ENCODE measurements around the gene PREPL. TPM values are rescaled to one million over a fixed set of nuclear protein-coding genes. Genes with fewer than 3 reads are reported as not detected.

The PREPL gene
- total RNA-seq, 2 donors from 2014 or later, result 28.9 to 42.3 TPM

DNA sequence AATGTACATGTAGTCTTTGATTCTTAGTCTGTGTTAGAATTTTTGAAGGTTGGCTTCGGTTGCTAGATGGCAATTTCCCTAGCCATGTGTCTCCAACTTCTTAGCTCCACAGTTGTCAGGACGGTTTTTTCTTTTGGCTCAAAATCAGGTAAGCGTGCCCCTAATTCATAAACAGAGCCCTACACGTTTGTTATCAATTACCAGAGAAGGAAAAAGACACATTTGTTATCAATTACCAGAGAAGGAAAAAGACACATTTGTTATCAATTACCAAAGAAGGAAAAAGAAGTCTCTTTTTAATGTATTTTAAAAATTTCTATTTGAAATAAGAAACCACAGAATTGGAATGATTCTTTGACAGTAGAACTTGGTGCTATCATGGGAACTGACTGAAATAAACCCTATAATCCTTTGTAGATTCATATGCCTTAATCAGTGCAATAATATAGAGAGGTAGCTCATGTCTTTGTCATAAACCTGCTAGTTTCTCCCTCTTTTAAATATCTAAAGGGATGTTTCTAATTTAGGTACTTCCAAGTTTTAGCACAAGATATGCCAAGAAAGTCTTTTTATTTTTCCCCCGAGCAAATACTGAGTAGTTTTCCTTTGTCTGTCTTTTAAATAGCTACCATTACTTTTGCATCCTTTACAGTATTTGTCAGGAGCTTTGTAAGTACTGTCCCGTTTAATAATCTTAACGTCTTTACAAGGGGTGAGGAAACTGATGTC lies 36.3 kb upstream of the PREPL start:
- Histone ChIP-seq H3K9ac (ENCODE audit: extremely low read depth, low read length, poor library complexity, severe bottlenecking) (no peak overlapping the region), H3K4me1 (ENCODE audit: control insufficient read depth, insufficient read depth, low read length) (no peaks in the 10 kb centered on the region), H3K27ac (ENCODE audit: low read depth, low read length) (no peak overlapping the region), H3K4me3 (ENCODE audit: low read length) (no peak overlapping the region), H3K9me3 (ENCODE audit: control insufficient read depth, low read length) (no peaks in the 10 kb centered on the region), H3K27me3 (ENCODE audit: control insufficient read depth, insufficient read depth, low read length, poor library complexity, severe bottlenecking) (no peaks in the 10 kb centered on the region), H3K36me3 (ENCODE audit: control insufficient read depth, insufficient read depth, low read length) (no peaks in the 10 kb centered on the region)
- H3K27me3 Mint-ChIP-seq (ENCODE audit: insufficient read depth), result no peaks in the 10 kb centered on the region
- no peaks in the 10 kb centered on the region for H3K36me3 Mint-ChIP-seq (ENCODE audit: low read depth)
- H3K4me3 Mint-ChIP-seq, result no peak overlapping the region
- no peak for DNase-seq
- H3K4me1 Mint-ChIP-seq, result peaks cover 32% of the 10 kb centered on the region
- H3K27ac Mint-ChIP-seq, result peak overlapping the region; percentile 19
- TF ChIP-seq, protein P1, sequence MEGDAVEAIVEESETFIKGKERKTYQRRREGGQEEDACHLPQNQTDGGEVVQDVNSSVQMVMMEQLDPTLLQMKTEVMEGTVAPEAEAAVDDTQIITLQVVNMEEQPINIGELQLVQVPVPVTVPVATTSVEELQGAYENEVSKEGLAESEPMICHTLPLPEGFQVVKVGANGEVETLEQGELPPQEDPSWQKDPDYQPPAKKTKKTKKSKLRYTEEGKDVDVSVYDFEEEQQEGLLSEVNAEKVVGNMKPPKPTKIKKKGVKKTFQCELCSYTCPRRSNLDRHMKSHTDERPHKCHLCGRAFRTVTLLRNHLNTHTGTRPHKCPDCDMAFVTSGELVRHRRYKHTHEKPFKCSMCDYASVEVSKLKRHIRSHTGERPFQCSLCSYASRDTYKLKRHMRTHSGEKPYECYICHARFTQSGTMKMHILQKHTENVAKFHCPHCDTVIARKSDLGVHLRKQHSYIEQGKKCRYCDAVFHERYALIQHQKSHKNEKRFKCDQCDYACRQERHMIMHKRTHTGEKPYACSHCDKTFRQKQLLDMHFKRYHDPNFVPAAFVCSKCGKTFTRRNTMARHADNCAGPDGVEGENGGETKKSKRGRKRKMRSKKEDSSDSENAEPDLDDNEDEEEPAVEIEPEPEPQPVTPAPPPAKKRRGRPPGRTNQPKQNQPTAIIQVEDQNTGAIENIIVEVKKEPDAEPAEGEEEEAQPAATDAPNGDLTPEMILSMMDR (conservative IDR thresholded peaks at IDR 0.05), result no peak
- 33 to 71% methylated on average over 1 to 7 of the region's 7 CpGs for WGBS, 2 experiments (ENCODE audit: insufficient coverage in 1 of 2, insufficient read length in 1 of 2)
- no peaks in the 10 kb centered on the region for H3K9me3 Mint-ChIP-seq

DNA sequence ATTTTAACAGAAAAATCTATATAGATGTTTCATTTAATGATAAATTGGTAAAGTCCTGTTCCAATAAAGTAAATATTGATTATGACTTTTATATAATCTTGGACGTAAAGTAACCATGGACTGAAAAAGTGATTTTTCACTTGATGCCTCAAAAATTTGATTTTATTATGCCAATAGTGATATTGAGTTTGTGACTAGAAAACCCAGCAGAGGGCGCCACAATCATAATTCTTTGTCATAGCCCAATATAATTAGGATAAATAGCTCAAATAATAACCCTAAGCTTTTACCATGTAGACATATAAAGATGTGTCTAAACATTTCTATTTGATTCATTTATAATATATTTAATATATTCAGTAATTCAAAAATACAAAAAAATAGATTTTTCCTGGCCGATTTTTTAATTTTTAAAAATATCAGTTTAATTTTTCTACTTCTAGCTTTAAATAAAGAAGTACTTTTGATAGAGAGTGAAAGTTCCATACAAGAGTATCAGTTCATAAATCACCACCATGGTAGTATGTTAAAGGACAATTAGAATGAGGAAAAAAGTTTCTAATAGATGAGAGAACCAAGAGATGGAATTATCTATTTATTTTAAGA lies 31.1 kb upstream of the PREPL start:
- Mint-ChIP-seq H3K27ac (no peak overlapping the region), H3K9me3 (peaks cover 12% of the 10 kb centered on the region), H3K27me3 (ENCODE audit: insufficient read depth) (no peaks in the 10 kb centered on the region), H3K36me3 (ENCODE audit: low read depth) (peaks cover 10% of the 10 kb centered on the region), H3K4me3 (no peak overlapping the region), H3K4me1 (peaks cover 10% of the 10 kb centered on the region)
- 23% methylated on average over 1 of the region's 3 CpGs; no CpG with 5 or more reads in 1 of the 2 experiments for WGBS, 2 experiments (ENCODE audit: insufficient coverage in 1 of 2, insufficient read length in 1 of 2)
- H3K9ac ChIP-seq (ENCODE audit: extremely low read depth, low read length, poor library complexity, severe bottlenecking), result no peak overlapping the region
- TF ChIP-seq, protein P1 (conservative IDR thresholded peaks at IDR 0.05), result peak; percentile 93
- peaks cover 10% of the 10 kb centered on the region for H3K9me3 ChIP-seq (ENCODE audit: control insufficient read depth, low read length)
- H3K4me3 ChIP-seq (ENCODE audit: low read length), result no peak overlapping the region
- H3K27ac ChIP-seq (ENCODE audit: low read depth, low read length), result no peak overlapping the region
- H3K27me3 ChIP-seq (ENCODE audit: control insufficient read depth, insufficient read depth, low read length, poor library complexity, severe bottlenecking), result no peaks in the 10 kb centered on the region
- no peaks in the 10 kb centered on the region for H3K4me1 ChIP-seq (ENCODE audit: control insufficient read depth, insufficient read depth, low read length)
- H3K36me3 ChIP-seq (ENCODE audit: control insufficient read depth, insufficient read depth, low read length), result no peaks in the 10 kb centered on the region
- DNase-seq, result peak; percentile 65

DNA sequence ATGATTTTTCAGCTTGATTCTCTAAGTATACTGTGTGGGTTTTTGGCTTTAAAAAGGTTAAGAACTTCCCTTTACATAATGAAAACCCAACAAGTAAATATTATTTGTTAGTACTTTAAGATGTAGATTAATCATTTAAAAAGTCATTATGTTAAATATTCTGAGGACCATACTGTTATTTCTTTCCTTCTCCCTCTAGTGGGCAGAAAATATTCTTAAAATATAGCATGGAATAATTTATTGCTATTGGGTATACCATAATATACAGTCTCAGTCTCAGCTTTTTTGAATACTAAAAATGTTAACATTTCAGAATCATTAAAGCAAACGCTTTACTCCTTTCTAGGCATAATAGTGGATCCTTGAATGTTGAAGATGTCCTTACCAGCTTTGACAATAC lies 28.6 kb upstream of the PREPL start:
- Histone ChIP-seq H3K36me3 (ENCODE audit: control insufficient read depth, insufficient read depth, low read length) (no peaks in the 10 kb centered on the region), H3K27ac (ENCODE audit: low read depth, low read length) (no peak overlapping the region), H3K9me3 (ENCODE audit: control insufficient read depth, low read length) (peaks cover 22% of the 10 kb centered on the region), H3K9ac (ENCODE audit: extremely low read depth, low read length, poor library complexity, severe bottlenecking) (no peak overlapping the region), H3K27me3 (ENCODE audit: control insufficient read depth, insufficient read depth, low read length, poor library complexity, severe bottlenecking) (no peaks in the 10 kb centered on the region), H3K4me3 (ENCODE audit: low read length) (no peak overlapping the region), H3K4me1 (ENCODE audit: control insufficient read depth, insufficient read depth, low read length) (no peaks in the 10 kb centered on the region)
- H3K27ac Mint-ChIP-seq, result no peak overlapping the region
- no peak overlapping the region for H3K4me3 Mint-ChIP-seq
- no peaks in the 10 kb centered on the region for H3K27me3 Mint-ChIP-seq (ENCODE audit: insufficient read depth)
- H3K4me1 Mint-ChIP-seq, result peaks cover 5% of the 10 kb centered on the region
- DNase-seq, result no peak
- TF ChIP-seq, protein P1 (conservative IDR thresholded peaks at IDR 0.05), result peak; percentile 61
- H3K9me3 Mint-ChIP-seq, result peaks cover 20% of the 10 kb centered on the region
- peaks cover 23% of the 10 kb centered on the region for H3K36me3 Mint-ChIP-seq (ENCODE audit: low read depth)
- 92% methylated on average over 1 of the region's 1 CpG; no CpG with 5 or more reads in 1 of the 2 experiments for WGBS, 2 experiments (ENCODE audit: insufficient coverage in 1 of 2, insufficient read length in 1 of 2)

Data from endodermal cell (in vitro differentiated cells).